Measurements from ENCODE around the gene EPB42. TPM values are rescaled to one million over a fixed set of nuclear protein-coding genes. Genes with fewer than 3 reads are reported as not detected.

EPB42 gene
- total and polyA plus RNA-seq, 9 donors: 0.43 to 2.5 (median 0.66) TPM; not detected in 6

GRCh38 chr15:43214169-43214568 lies 6.6 kb downstream of the EPB42 start:
- TF ChIP-seq, protein P1, sequence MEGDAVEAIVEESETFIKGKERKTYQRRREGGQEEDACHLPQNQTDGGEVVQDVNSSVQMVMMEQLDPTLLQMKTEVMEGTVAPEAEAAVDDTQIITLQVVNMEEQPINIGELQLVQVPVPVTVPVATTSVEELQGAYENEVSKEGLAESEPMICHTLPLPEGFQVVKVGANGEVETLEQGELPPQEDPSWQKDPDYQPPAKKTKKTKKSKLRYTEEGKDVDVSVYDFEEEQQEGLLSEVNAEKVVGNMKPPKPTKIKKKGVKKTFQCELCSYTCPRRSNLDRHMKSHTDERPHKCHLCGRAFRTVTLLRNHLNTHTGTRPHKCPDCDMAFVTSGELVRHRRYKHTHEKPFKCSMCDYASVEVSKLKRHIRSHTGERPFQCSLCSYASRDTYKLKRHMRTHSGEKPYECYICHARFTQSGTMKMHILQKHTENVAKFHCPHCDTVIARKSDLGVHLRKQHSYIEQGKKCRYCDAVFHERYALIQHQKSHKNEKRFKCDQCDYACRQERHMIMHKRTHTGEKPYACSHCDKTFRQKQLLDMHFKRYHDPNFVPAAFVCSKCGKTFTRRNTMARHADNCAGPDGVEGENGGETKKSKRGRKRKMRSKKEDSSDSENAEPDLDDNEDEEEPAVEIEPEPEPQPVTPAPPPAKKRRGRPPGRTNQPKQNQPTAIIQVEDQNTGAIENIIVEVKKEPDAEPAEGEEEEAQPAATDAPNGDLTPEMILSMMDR (IDR thresholded peaks at IDR 0.05): no peak
- TF ChIP-seq POLR2A (IDR thresholded peaks at IDR 0.05) (no peak), EP300 (IDR thresholded peaks at IDR 0.05) (no peak)
- H3K4me1 ChIP-seq (ENCODE audit: insufficient read depth): no peaks in the 10 kb centered on the region
- no peaks in the 10 kb centered on the region for H3K27me3 ChIP-seq
- 62 to 67% (median 65%) methylated on average over 8 of the region's 8 CpGs for WGBS, 3 donors
- intact Hi-C loops (cut with DNase I): no loop called here
- H3K9me3 ChIP-seq: no peaks in the 10 kb centered on the region
- H3K27ac ChIP-seq: no peak overlapping the region
- H3K36me3 ChIP-seq: no peaks in the 10 kb centered on the region
- no peak overlapping the region for H3K4me3 ChIP-seq
- DNase-seq: no peak

- Histone ChIP-seq H3K4me1 (ENCODE audit: insufficient read depth) (no peaks in the 10 kb centered on the region), H3K4me3 (no peak overlapping the region), H3K27me3 (no peaks in the 10 kb centered on the region), H3K36me3 (no peaks in the 10 kb centered on the region), H3K9me3 (no peaks in the 10 kb centered on the region), H3K27ac (no peak overlapping the region)
- intact Hi-C loops (cut with DNase I): no loop called here
- 80 to 85% (median 82%) methylated on average over 5 of the region's 5 CpGs for WGBS, 3 donors
- no peak for DNase-seq
- TF ChIP-seq POLR2A (IDR thresholded peaks at IDR 0.05) (no peak), EP300 (IDR thresholded peaks at IDR 0.05) (no peak)
- TF ChIP-seq, protein P1 (IDR thresholded peaks at IDR 0.05): no peak
Measured at GRCh38 chr15:43213466-43213865, 7.4 kb downstream of the EPB42 start.

DNA sequence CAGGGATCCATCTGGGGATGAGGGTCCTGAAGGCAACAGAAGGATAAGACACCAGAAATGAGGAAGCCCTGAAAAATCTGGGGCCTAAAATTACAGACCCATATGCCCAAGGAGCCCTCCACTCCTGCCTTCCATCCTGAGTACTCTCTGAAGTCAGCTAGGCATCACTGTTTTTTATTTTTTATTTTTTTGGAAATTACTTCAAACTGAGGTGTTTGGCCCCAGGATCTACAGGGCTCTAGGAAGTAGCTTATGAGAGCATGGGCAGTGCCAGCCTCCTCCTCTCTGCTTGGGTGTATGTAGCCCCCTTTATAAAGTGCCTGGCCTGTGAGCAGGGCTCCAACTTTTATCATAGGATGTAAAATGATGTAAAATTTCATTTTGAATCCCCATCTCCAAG lies 7.9 kb downstream of the EPB42 start:
- no peak for DNase-seq
- Histone ChIP-seq H3K36me3 (no peaks in the 10 kb centered on the region), H3K27me3 (no peaks in the 10 kb centered on the region), H3K4me1 (ENCODE audit: insufficient read depth) (no peaks in the 10 kb centered on the region), H3K27ac (no peak overlapping the region), H3K9me3 (no peaks in the 10 kb centered on the region), H3K4me3 (no peak overlapping the region)
- no peak for TF ChIP-seq POLR2A (IDR thresholded peaks at IDR 0.05)
- TF ChIP-seq EP300 (IDR thresholded peaks at IDR 0.05): no peak
- TF ChIP-seq, protein P1 (IDR thresholded peaks at IDR 0.05): no peak
- intact Hi-C loops (cut with DNase I): no loop called here

GRCh38 chr15:43212299-43212698 lies 8.5 kb downstream of the EPB42 start:
- Histone ChIP-seq H3K36me3 (no peaks in the 10 kb centered on the region), H3K27ac (no peak overlapping the region)

More at GRCh38 chr15:43212299-43212698, 8.5 kb downstream of the EPB42 start:
- no peak for TF ChIP-seq POLR2A (IDR thresholded peaks at IDR 0.05)
- TF ChIP-seq EP300 (IDR thresholded peaks at IDR 0.05): no peak
- TF ChIP-seq, protein P1 (IDR thresholded peaks at IDR 0.05): no peak
- intact Hi-C loops (cut with DNase I): no loop called here
- H3K27me3 ChIP-seq: no peaks in the 10 kb centered on the region
- H3K9me3 ChIP-seq: no peaks in the 10 kb centered on the region
- H3K4me3 ChIP-seq: no peak overlapping the region
- WGBS, 3 donors: 60 to 62% (median 61%) methylated on average over 8 of the region's 8 CpGs
- DNase-seq: no peak
- no peaks in the 10 kb centered on the region for H3K4me1 ChIP-seq (ENCODE audit: insufficient read depth)
